GM19099 (cell line): Measurements from ENCODE around the gene LNPK.

Experiments used
- POLR2A ChIP-seq: IDR thresholded peaks from 3 replicates; pipeline ENCODE4 v1.6.1; 2011; ENCODE audit warnings: low read depth; ENCODE audit not compliant: insufficient read length; ENCODE audit errors: extremely low read depth

The LNPK gene

GRCh38 chr2:175884697-175885393, 117.2 kb downstream of the LNPK start:
- no peak for TF ChIP-seq POLR2A

- no peak for TF ChIP-seq POLR2A
These were observed 118.4 kb downstream of the LNPK start for GRCh38 chr2:175883586-175884194.

GRCh38 chr2:175879679-175880078, 122.4 kb downstream of the LNPK start:
- no peak for TF ChIP-seq POLR2A

GRCh38 chr2:175877845-175878544, 124.1 kb downstream of the LNPK start:
- no peak for TF ChIP-seq POLR2A

- no peak for TF ChIP-seq POLR2A
These were observed 127.8 kb downstream of the LNPK start for GRCh38 chr2:175874291-175874690.
